Measurements from ENCODE around the gene REXO4. TPM values are rescaled to one million over a fixed set of nuclear protein-coding genes. Genes with fewer than 3 reads are reported as not detected.

REXO4 gene
- total RNA-seq, 1 donor from 2014 or later, result 30.3 TPM

DNA sequence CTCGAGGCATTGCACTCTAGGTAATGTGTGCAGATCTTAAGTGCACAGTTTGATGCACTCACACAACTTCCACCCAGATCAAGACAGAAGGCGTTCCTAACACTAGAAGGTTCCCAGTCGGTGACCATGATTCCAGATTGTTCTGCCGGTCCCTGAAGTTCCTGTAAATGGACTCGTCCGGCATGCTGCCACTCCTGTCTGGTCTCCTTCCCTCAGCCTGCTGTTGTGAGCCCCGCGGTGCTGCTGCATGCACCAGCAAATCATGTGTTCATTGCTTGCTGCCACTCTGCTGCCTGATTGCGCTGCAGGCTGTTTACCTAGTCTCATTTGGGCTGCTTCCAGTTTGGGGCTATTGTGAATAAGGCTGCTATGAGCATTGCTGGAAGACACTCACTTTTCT, 30.1 kb downstream of the REXO4 start:
- TF ChIP-seq, protein P1, sequence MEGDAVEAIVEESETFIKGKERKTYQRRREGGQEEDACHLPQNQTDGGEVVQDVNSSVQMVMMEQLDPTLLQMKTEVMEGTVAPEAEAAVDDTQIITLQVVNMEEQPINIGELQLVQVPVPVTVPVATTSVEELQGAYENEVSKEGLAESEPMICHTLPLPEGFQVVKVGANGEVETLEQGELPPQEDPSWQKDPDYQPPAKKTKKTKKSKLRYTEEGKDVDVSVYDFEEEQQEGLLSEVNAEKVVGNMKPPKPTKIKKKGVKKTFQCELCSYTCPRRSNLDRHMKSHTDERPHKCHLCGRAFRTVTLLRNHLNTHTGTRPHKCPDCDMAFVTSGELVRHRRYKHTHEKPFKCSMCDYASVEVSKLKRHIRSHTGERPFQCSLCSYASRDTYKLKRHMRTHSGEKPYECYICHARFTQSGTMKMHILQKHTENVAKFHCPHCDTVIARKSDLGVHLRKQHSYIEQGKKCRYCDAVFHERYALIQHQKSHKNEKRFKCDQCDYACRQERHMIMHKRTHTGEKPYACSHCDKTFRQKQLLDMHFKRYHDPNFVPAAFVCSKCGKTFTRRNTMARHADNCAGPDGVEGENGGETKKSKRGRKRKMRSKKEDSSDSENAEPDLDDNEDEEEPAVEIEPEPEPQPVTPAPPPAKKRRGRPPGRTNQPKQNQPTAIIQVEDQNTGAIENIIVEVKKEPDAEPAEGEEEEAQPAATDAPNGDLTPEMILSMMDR (IDR thresholded peaks at IDR 0.05; ENCODE audit: unreplicated experiment), result no peak
- Mint-ChIP-seq H3K27me3 (no peaks in the 10 kb centered on the region), H3K27ac (no peak overlapping the region), H3K9me3 (ENCODE audit: low read depth) (no peaks in the 10 kb centered on the region), H3K4me3 (ENCODE audit: low read depth) (no peak overlapping the region), H3K4me1 (ENCODE audit: low read depth) (peaks cover 11% of the 10 kb centered on the region), H3K36me3 (ENCODE audit: insufficient read depth) (no peaks in the 10 kb centered on the region)
- DNase-seq (ENCODE audit: low spot score, unreplicated experiment), result no peak

DNA sequence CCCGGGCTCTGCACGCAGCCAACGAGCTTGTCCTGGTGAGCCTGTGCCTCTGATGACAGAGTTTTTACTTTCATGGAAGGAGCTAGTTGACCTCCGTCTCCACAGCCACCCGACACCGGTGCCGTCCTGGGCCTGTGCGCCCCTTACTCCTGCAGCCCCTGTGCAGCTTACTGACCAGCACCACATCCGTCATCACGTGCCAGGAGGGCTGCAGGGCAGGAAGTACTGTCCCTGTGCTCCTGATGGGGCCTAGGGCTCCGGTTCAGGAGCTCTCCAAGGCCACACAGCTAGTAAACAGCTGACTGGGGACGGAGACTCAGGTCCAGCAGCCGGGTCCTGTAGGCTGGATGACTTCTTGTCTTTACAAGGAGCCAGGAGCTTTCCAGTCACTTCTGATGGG, 31.5 kb downstream of the REXO4 start:
- no peak overlapping the region for H3K4me3 Mint-ChIP-seq (ENCODE audit: low read depth)
- H3K4me1 Mint-ChIP-seq (ENCODE audit: low read depth), result peaks cover 11% of the 10 kb centered on the region
- no peak for DNase-seq (ENCODE audit: low spot score, unreplicated experiment)
- no peak overlapping the region for H3K27ac Mint-ChIP-seq
- no peaks in the 10 kb centered on the region for H3K36me3 Mint-ChIP-seq (ENCODE audit: insufficient read depth)
- TF ChIP-seq, protein P1 (IDR thresholded peaks at IDR 0.05; ENCODE audit: unreplicated experiment), result no peak
- H3K9me3 Mint-ChIP-seq (ENCODE audit: low read depth), result no peaks in the 10 kb centered on the region
- H3K27me3 Mint-ChIP-seq, result no peaks in the 10 kb centered on the region

GRCh38 chr9:133385452-133385851, 32.4 kb downstream of the REXO4 start:
- H3K4me1 Mint-ChIP-seq (ENCODE audit: low read depth), result peaks cover 11% of the 10 kb centered on the region

DNA sequence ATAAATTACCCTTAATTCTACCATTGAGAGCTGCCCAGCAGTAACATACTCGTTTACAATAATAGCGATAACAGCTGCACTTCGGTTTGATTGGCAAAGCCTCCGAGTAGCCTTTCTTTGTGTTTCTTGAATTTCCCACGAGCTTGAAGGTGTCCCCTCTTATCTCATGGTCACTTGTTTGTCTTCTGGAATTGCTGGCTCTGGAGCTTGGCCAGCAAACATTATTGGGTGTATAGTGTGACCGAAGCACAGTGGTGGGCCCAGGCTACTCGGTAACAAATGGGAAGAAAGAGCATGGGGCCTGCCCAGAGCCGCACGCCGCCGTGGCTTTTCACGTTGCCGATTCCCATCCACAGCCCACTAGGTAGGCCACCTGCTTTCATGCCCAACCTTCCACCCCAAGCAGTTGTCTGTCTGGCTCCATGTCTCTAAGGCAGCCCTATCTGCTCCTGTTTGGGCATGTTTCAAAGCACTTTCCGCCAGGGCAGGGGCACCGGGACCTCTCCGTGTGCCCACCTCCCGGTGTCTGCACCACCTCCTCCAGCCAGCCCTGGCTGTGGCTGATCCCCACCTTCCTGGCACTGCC, 33.0 kb downstream of the REXO4 start:
- Mint-ChIP-seq H3K4me1 (ENCODE audit: low read depth) (peaks cover 9% of the 10 kb centered on the region), H3K27me3 (no peaks in the 10 kb centered on the region), H3K9me3 (ENCODE audit: low read depth) (no peaks in the 10 kb centered on the region), H3K36me3 (ENCODE audit: insufficient read depth) (no peaks in the 10 kb centered on the region), H3K4me3 (ENCODE audit: low read depth) (no peak overlapping the region), H3K27ac (peak overlapping the region; percentile 70)
- TF ChIP-seq, protein P1 (IDR thresholded peaks at IDR 0.05; ENCODE audit: unreplicated experiment), result no peak
- no peak for DNase-seq (ENCODE audit: low spot score, unreplicated experiment)

More at GRCh38 chr9:133385452-133385851, 32.4 kb downstream of the REXO4 start:
- Mint-ChIP-seq H3K36me3 (ENCODE audit: insufficient read depth) (no peaks in the 10 kb centered on the region), H3K4me3 (ENCODE audit: low read depth) (no peak overlapping the region), H3K9me3 (ENCODE audit: low read depth) (no peaks in the 10 kb centered on the region), H3K27me3 (no peaks in the 10 kb centered on the region), H3K27ac (no peak overlapping the region)
- TF ChIP-seq, protein P1 (IDR thresholded peaks at IDR 0.05; ENCODE audit: unreplicated experiment), result no peak
- DNase-seq (ENCODE audit: low spot score, unreplicated experiment), result no peak

GRCh38 chr9:133383438-133383837, 34.4 kb downstream of the REXO4 start:
- no peak overlapping the region for H3K4me3 Mint-ChIP-seq (ENCODE audit: low read depth)
- no peak for DNase-seq (ENCODE audit: low spot score, unreplicated experiment)
- no peaks in the 10 kb centered on the region for H3K27me3 Mint-ChIP-seq
- H3K36me3 Mint-ChIP-seq (ENCODE audit: insufficient read depth), result no peaks in the 10 kb centered on the region
- peaks cover 7% of the 10 kb centered on the region for H3K4me1 Mint-ChIP-seq (ENCODE audit: low read depth)
- H3K9me3 Mint-ChIP-seq (ENCODE audit: low read depth), result no peaks in the 10 kb centered on the region
- no peak overlapping the region for H3K27ac Mint-ChIP-seq
- TF ChIP-seq, protein P1 (IDR thresholded peaks at IDR 0.05; ENCODE audit: unreplicated experiment), result no peak
